Endothelial cell of umbilical vein (primary cell): ENCODE results near the gene DRD4.

Source experiments
- EZH2 ChIP-seq: IDR thresholded peaks from 2 replicates; pipeline ENCODE4 v1.6.1; 2012; ENCODE audit warnings: borderline replicate concordance, low read depth, mild to moderate bottlenecking, moderate library complexity, low read length, inconsistent platforms; ENCODE audit not compliant: severe bottlenecking
- FOS ChIP-seq: IDR thresholded peaks from 2 replicates; pipeline ENCODE4 v1.6.1; 2011; ENCODE audit warnings: mild to moderate bottlenecking, low read length, moderate library complexity, borderline replicate concordance; ENCODE audit not compliant: insufficient read depth
- GATA2 ChIP-seq: IDR thresholded peaks from 2 replicates; pipeline ENCODE4 v1.7.0; 2011; ENCODE audit warnings: low read depth, mild to moderate bottlenecking, moderate library complexity, mixed read lengths, low read length; ENCODE audit not compliant: insufficient read length, insufficient read depth
- JUN ChIP-seq: IDR thresholded peaks from 2 replicates; pipeline ENCODE4 v1.6.1; 2011; ENCODE audit warnings: borderline replicate concordance, low read depth; ENCODE audit not compliant: insufficient read length, insufficient read depth
- MAX ChIP-seq: IDR thresholded peaks from 2 replicates; pipeline ENCODE4 v1.6.1; 2011; ENCODE audit not compliant: insufficient read depth, insufficient read length
- MYC ChIP-seq: IDR thresholded peaks from one replicate; pipeline ENCODE4 v1.6.1; 2011; ENCODE audit warnings: mild to moderate bottlenecking, low read depth, low read length
- POLR2A ChIP-seq: IDR thresholded peaks from 2 replicates; pipeline ENCODE4 v1.6.1; 2012; ENCODE audit warnings: low read depth, mild to moderate bottlenecking, control low read depth, low read length
- POLR2AphosphoS5 ChIP-seq: IDR thresholded peaks from 2 replicates; pipeline ENCODE4 v1.6.1; 2012; ENCODE audit warnings: low read depth, mild to moderate bottlenecking, control low read depth, low read length, moderate library complexity; ENCODE audit not compliant: insufficient read depth
- TF ChIP-seq, protein P1 (sequence below), 2 donors: IDR thresholded peaks; 1 replicate in 1 of 2; 2 replicates in 1 of 2; pipeline ENCODE4 v1.5.1; 2011; ENCODE audit warnings: low read length in 2 of 2, mild to moderate bottlenecking in 2 of 2, moderate library complexity in 2 of 2, control low read depth in 1 of 2, inconsistent platforms in 1 of 2, low read depth in 1 of 2; ENCODE audit not compliant: insufficient read depth in 1 of 2; ENCODE audit errors: extremely low read depth in 1 of 2

DNA sequence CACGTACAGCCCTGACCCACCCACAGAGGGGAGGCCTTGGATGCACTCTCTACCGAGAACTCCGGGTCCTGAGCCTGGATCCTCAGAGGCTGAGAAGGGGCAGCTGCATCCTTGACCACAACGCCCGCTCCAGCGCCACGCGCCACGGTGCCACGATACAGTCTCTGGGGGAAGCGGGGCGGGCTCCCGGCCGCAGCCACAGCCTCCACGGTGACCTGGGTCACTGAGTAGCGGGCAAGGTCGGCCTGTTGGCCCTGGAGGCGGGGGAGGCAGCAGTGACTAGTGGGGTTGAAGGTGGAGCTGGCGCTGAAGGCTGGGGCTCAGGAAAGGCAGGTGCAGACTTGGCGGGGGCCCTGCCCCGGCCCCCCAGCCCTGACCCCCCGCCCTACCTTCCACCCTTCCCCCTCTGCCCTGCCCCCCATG lies 17.4 kb upstream of the DRD4 start:
- TF ChIP-seq, protein P1, sequence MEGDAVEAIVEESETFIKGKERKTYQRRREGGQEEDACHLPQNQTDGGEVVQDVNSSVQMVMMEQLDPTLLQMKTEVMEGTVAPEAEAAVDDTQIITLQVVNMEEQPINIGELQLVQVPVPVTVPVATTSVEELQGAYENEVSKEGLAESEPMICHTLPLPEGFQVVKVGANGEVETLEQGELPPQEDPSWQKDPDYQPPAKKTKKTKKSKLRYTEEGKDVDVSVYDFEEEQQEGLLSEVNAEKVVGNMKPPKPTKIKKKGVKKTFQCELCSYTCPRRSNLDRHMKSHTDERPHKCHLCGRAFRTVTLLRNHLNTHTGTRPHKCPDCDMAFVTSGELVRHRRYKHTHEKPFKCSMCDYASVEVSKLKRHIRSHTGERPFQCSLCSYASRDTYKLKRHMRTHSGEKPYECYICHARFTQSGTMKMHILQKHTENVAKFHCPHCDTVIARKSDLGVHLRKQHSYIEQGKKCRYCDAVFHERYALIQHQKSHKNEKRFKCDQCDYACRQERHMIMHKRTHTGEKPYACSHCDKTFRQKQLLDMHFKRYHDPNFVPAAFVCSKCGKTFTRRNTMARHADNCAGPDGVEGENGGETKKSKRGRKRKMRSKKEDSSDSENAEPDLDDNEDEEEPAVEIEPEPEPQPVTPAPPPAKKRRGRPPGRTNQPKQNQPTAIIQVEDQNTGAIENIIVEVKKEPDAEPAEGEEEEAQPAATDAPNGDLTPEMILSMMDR (IDR thresholded peaks at IDR 0.05; ENCODE audit: extremely low read depth in 1 of 2, insufficient read depth in 1 of 2, low read depth in 1 of 2, low read length in 2 of 2), result no peak
- TF ChIP-seq POLR2A (no peak), POLR2AphosphoS5 (no peak), GATA2 (no peak), EZH2 (no peak), MYC (no peak), MAX (no peak), JUN (no peak), FOS (no peak)
